Keratinocyte (primary cell): ENCODE data around the gene NET1. TPM values are rescaled to one million over a fixed set of nuclear protein-coding genes. Genes with fewer than 3 reads are reported as not detected.

Experiments used
- DNase-seq: peaks from one replicate; pipeline ENCODE4 v3.0.0-alpha.2; 2011; ENCODE audit warnings: low read depth, missing footprints, low spot score
- FAIRE-seq: peaks from 2 replicates; lab custom pipeline; 2011; peaks lifted over from hg19 to GRCh38; lab: Jason Lieb, UNC
- H2AFZ ChIP-seq: 2 replicates; pipeline ENCODE4 v1.6.0; 2012; ENCODE audit warnings: low read length, control low read depth, inconsistent platforms; ENCODE audit not compliant: control insufficient read depth
- H3K27ac ChIP-seq: 2 replicates; pipeline ENCODE4 v1.5.1; 2011; ENCODE audit warnings: low read length; ENCODE audit not compliant: control insufficient read depth, insufficient read depth
- H3K27me3 ChIP-seq: 3 replicates; pipeline ENCODE4 v1.6.0; 2011; ENCODE audit warnings: low read length; ENCODE audit not compliant: control insufficient read depth, insufficient read depth; ENCODE audit errors: extremely low read depth
- H3K36me3 ChIP-seq, 2 experiments: 2 replicates in 1 of 2; 3 replicates in 1 of 2; pipeline ENCODE4 v1.5.1; 2011; ENCODE audit warnings: low read length in 2 of 2, mild to moderate bottlenecking in 1 of 2; ENCODE audit not compliant: control insufficient read depth in 2 of 2, insufficient read depth in 2 of 2; ENCODE audit errors: extremely low read depth in 1 of 2
- H3K4me1 ChIP-seq: 3 replicates; pipeline ENCODE4 v1.5.1; 2011; ENCODE audit warnings: low read length; ENCODE audit not compliant: control insufficient read depth, insufficient read depth; ENCODE audit errors: extremely low read depth
- H3K4me2 ChIP-seq: 3 replicates; pipeline ENCODE4 v1.6.0; 2011; ENCODE audit warnings: low read depth, low read length; ENCODE audit not compliant: control insufficient read depth, insufficient read depth; ENCODE audit errors: extremely low read depth
- H3K4me3 ChIP-seq, 3 experiments: fragments of 200-600 bp in 1 of 3; sonication (generic) in 1 of 3; 2 replicates in 2 of 3; 3 replicates in 1 of 3; pipeline ENCODE4 v1.5.1; 2011 to 2016; ENCODE audit warnings: low read length in 3 of 3, mild to moderate bottlenecking in 3 of 3, control low read depth in 2 of 3, inconsistent platforms in 1 of 3, low read depth in 1 of 3, mixed read lengths in 1 of 3, mixed run types in 1 of 3, moderate library complexity in 1 of 3; ENCODE audit not compliant: control insufficient read depth in 2 of 3, insufficient read depth in 2 of 3; ENCODE audit errors: extremely low read depth in 1 of 3
- H3K79me2 ChIP-seq: 2 replicates; pipeline ENCODE4 v1.6.0; 2012; ENCODE audit warnings: low read length; ENCODE audit not compliant: control insufficient read depth, insufficient read depth
- H3K9ac ChIP-seq: 3 replicates; pipeline ENCODE4 v1.6.0; 2011; ENCODE audit warnings: low read length; ENCODE audit not compliant: control insufficient read depth, insufficient read depth; ENCODE audit errors: extremely low read depth
- H3K9me1 ChIP-seq: 3 replicates; pipeline ENCODE4 v1.6.0; 2011; ENCODE audit warnings: low read length; ENCODE audit not compliant: control insufficient read depth, insufficient read depth; ENCODE audit errors: extremely low read depth
- H3K9me3 ChIP-seq: 2 replicates; pipeline ENCODE4 v1.5.1; 2012; ENCODE audit warnings: low read depth, low read length; ENCODE audit not compliant: control insufficient read depth
- H4K20me1 ChIP-seq: 3 replicates; pipeline ENCODE4 v1.6.0; 2011; ENCODE audit warnings: low read length; ENCODE audit not compliant: control insufficient read depth, insufficient read depth; ENCODE audit errors: extremely low read depth
- EZH2 ChIP-seq: IDR thresholded peaks from one replicate; pipeline ENCODE4 v1.6.1; 2012; ENCODE audit warnings: inconsistent platforms, mild to moderate bottlenecking, low read length, moderate library complexity
- dilution Hi-C: fragments of 300-500 bp; cut with MboI; formaldehyde crosslinking; loops from one replicate; pipeline ENCODE4 v1.7.0; 2020; ENCODE audit warnings: low sequenced_read_pairs; ENCODE audit not compliant: extremely low pct_ligation_motif_present
- polyA plus RNA-seq, 5 experiments: library from polyadenylated mRNA; depleted of rRNA in 3 of 5; stranded (reverse) in 3 of 5; stranded (forward) in 1 of 5; unstranded in 1 of 5; fragments of >200 nt; gene quantifications; 1 replicate in 1 of 5; 2 replicates in 3 of 5; 3 replicates in 1 of 5; pipeline versions ENCODE4 v1.2.1 to v1.2.3, GENCODE V29; 2011 to 2012; ENCODE audit warnings: missing spikeins in 2 of 5, low read depth in 1 of 5, low replicate concordance in 1 of 5
- TF ChIP-seq, protein P1 (sequence below), 3 experiments: IDR thresholded peaks in 1 of 3; conservative IDR thresholded peaks in 1 of 3; optimal IDR thresholded peaks in 1 of 3; 2 replicates in 2 of 3; 3 replicates in 1 of 3; pipeline versions ENCODE3 to v1.5.1; 2011; ENCODE audit warnings: low read length in 3 of 3, mild to moderate bottlenecking in 3 of 3, moderate library complexity in 2 of 3, control low read depth in 1 of 3, inconsistent platforms in 1 of 3; ENCODE audit not compliant: insufficient read depth in 2 of 3; ENCODE audit errors: extremely low read depth in 1 of 3

Gene NET1
- polyA plus RNA-seq, 1 donor (not counting 4 experiments of a cell fraction or from before 2014, with no cell fraction given): 214 TPM

DNA sequence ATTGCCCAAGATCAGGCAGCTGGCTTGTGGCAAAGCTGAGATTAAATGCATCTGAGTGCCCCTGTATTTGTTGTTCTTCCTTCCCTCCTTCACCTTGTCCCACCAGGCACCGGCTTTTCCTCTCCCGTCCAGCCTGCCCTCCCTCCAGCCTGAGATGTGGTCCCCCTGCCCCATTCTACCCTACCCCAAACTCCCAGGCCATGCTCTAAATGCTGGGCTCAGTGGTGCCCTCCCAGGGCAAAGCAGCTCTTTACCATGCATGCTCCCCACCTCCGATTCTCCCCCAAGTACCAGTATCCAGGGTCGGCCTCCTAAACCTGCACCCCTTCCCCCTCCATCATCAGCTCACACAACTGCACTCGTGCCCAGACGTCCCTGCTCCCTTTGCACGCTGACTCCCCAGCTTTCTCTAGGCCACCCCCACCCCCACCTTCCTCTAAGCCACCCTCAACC lies 50.5 kb downstream of the NET1 start:
- Histone ChIP-seq H3K9me1 (no peaks in the 10 kb centered on the region), H4K20me1 (no peaks in the 10 kb centered on the region), H3K79me2 (no peaks in the 10 kb centered on the region), H3K4me2 (no peak overlapping the region), H2AFZ (no peak overlapping the region), H3K36me3 (peaks cover 3 to 9% of the 10 kb centered on the region in 2 experiments), H3K4me3 (no peak overlapping the region), H3K4me1 (peaks cover 27% of the 10 kb centered on the region), H3K9ac (no peak overlapping the region), H3K9me3 (no peaks in the 10 kb centered on the region), H3K27ac (no peak overlapping the region), H3K27me3 (no peaks in the 10 kb centered on the region)
- TF ChIP-seq EZH2: no peak
- TF ChIP-seq, protein P1, sequence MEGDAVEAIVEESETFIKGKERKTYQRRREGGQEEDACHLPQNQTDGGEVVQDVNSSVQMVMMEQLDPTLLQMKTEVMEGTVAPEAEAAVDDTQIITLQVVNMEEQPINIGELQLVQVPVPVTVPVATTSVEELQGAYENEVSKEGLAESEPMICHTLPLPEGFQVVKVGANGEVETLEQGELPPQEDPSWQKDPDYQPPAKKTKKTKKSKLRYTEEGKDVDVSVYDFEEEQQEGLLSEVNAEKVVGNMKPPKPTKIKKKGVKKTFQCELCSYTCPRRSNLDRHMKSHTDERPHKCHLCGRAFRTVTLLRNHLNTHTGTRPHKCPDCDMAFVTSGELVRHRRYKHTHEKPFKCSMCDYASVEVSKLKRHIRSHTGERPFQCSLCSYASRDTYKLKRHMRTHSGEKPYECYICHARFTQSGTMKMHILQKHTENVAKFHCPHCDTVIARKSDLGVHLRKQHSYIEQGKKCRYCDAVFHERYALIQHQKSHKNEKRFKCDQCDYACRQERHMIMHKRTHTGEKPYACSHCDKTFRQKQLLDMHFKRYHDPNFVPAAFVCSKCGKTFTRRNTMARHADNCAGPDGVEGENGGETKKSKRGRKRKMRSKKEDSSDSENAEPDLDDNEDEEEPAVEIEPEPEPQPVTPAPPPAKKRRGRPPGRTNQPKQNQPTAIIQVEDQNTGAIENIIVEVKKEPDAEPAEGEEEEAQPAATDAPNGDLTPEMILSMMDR (optimal IDR thresholded peaks at IDR 0.05 in 1 of 3, IDR thresholded peaks at IDR 0.05 in 1 of 3, conservative IDR thresholded peaks at IDR 0.05 in 1 of 3; ENCODE audit: extremely low read depth in 1 of 3, insufficient read depth in 2 of 3, low read length in 3 of 3): no peak
- no peak for DNase-seq
- dilution Hi-C loops: no loop called here
- no peak for FAIRE-seq

DNA sequence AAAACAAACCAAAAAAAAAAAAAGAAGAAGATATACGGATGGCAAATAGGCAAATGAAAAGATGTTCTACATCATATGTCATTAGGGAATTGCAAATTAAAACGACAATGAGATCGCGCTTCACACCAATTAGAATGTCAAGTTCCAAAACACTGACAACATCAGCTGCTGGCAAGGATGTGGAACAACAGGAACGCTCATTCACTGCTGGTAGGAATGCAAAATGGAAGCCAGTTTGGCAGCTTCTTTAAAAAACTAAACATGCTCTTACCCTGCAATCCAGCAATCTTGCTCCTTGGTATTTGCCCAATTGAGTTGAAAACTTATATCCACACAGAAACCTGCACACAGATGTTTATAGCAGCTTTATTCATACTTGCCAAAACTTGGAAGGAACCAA lies 52.2 kb downstream of the NET1 start:
- Histone ChIP-seq H3K27ac (no peak overlapping the region), H3K9me3 (peaks cover 8% of the 10 kb centered on the region), H4K20me1 (no peaks in the 10 kb centered on the region), H2AFZ (no peak overlapping the region), H3K4me1 (peaks cover 31% of the 10 kb centered on the region), H3K4me3 (no peak overlapping the region), H3K4me2 (no peak overlapping the region), H3K9ac (no peak overlapping the region), H3K9me1 (no peaks in the 10 kb centered on the region), H3K27me3 (no peaks in the 10 kb centered on the region), H3K36me3 (peaks cover 2 to 7% of the 10 kb centered on the region in 2 experiments), H3K79me2 (no peaks in the 10 kb centered on the region)
- dilution Hi-C loops: no loop called here
- no peak for DNase-seq
- peak; percentile 72 for FAIRE-seq
- TF ChIP-seq EZH2: no peak
- TF ChIP-seq, protein P1 (optimal IDR thresholded peaks at IDR 0.05 in 1 of 3, IDR thresholded peaks at IDR 0.05 in 1 of 3, conservative IDR thresholded peaks at IDR 0.05 in 1 of 3; ENCODE audit: extremely low read depth in 1 of 3, insufficient read depth in 2 of 3, low read length in 3 of 3): peak; percentile 3 to 21 (median 11)
